HG02852 (cell line): ENCODE results near the gene ARFGEF3.
"Not testable (repeated sequence)": the region's sequence is repeated elsewhere in the genome, so short reads cannot be mapped to it uniquely, and the experiment has no call there.

ENCODE experiments used
- ATAC-seq: cut with Tn5 transposase; IDR thresholded peaks from one replicate; pipeline ENCODE4 v1.9.1; 2021; ENCODE audit warnings: mild to moderate bottlenecking, moderate library complexity; ENCODE audit not compliant: unreplicated experiment

Gene ARFGEF3

DNA sequence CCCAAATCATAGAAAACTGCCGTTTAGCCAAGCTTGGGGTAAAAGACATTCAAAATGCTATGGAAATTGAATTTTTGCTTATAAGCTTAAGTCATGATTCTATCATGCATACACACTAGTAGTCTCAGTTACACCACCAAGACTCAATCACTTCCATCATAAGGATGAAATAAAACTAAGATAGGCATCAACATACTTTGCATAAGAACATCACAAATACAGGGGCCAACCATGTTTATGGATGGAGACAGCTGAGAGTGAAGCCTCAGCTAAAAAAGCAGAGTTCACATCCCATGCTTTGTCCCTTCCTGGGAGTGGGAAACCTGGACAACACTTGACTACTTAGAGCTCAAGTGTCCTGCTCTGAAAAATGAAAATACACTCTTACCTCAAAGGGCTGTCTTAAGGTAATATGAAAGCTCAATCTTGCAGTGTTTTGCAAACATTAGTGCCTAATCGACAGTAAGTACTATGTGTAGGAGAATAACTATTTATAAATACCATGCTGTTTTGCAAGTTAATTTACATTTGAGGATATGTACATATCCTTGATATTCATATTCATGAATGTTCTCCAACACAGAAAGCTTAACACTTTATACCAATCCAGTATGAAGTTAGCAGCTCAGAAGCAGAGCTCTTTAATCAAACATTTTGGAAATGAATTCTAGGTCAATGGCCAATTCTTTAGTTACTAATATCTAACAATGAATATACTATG is 184.0 kb downstream of the ARFGEF3 start:
- no peak for ATAC-seq

DNA sequence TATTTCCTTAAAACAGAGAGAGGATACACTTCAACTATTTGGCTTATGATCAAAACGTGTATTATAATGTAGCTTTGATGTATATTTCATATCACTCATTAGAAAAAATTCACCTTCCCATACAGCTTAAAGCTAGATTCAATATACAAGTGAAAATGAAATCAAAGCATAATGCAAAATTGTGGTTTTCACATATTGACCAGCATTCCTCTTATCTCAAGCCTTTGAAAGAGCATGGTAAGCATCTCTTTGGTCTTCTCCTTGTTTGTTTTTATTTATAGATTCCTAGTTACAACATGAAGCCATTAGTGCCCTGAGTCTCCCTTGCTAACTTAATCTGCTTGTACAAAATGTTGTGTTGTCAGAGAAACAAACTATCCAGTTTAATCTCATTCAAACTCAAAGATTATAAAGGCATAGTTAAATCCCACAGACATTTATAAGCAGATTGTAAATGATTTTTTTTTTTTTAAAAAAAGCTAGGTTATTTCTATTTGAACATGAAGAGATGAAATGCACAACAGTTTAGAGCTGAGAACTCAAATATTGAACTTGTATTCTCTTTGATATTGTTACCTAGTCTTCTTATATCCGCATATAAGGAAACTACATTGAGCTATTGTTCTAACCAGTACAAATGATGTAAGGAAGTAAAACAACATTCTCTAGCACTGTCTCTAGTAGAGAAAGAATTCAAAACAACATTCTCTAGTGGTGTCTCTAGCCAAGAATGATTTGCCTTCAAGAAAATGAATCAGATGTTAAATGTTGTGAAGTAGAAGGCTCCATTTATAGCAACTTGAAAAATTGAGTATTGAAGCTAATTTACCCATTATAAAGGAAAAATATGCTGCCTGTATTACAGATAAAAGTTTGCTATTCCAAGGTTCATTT is 184.8 kb downstream of the ARFGEF3 start:
- ATAC-seq, result no peak

DNA sequence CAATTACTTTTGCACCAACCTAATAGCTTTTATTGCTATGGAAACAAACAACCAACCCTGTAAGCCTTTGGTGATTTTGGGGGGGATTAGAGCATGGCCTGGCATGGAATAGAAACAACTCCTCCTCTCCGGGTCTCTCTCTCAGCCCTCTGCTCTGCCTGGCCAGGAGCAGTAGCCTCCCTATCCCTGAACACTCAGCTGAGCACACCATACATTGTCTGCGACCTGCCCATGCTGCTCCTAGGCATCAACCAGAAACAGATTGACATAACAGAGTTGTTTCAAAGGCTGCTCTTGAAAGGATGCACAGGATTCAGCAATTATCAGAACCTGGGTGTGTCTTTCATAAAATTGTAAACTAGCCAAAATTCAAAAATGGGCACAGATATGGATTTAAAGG is 186.1 kb downstream of the ARFGEF3 start:
- no peak for ATAC-seq

DNA sequence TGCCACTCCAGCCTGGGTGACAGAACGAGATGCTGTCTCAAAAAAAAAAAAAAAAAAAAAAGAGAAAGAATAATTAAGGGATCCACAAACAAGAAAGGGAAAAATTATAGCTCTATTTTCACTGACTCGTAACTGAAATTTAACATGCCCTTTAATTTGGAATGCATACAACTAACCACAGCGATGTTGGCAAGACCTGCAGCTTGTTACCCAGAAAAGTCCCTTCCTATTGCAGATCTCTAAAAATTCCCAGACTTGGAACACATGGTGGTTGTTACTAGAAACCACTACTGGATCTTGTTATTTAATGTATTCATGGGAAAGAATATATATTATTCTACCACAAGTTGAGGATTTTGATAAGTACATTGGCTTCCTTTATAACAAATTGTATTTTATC is 188.2 kb downstream of the ARFGEF3 start:
- no peak for ATAC-seq

DNA sequence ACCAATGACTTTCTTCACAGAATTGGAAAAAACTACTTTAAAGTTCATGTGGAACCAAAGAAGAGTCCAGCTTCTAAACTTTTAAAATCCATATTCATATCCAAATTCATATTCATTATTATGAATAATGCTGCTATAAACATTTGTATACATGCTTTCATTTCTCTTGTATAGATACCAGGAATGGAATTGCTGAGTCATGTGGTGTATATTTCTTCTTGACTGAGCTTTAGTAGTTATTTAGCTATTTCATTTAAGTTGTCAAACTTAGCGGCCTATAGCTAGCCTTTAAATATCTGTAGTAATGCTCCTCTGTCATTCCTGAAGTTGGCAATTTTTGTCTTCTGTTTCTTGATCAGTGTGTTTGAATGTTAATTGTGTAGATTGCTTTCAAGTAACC is 196.2 kb downstream of the ARFGEF3 start:
- ATAC-seq, result no peak

DNA sequence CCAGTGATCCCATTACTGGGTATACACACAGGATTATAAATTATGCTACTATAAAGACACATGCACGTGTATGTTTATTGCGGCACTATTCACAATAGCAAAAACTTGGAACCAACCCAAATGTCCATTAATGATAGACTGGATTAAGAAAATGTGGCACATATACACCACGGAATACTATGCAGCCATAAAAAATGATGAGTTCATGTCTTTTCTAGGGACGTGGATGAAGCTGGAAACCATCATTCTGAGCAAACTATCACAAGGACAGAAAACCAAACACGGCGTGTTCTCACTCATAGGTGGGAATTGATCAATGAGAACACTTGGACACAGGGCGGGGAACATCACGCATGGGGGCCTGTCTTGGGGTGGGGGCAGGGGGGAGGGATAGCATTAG is 206.9 kb downstream of the ARFGEF3 start:
- ATAC-seq, result not testable (repeated sequence)

DNA sequence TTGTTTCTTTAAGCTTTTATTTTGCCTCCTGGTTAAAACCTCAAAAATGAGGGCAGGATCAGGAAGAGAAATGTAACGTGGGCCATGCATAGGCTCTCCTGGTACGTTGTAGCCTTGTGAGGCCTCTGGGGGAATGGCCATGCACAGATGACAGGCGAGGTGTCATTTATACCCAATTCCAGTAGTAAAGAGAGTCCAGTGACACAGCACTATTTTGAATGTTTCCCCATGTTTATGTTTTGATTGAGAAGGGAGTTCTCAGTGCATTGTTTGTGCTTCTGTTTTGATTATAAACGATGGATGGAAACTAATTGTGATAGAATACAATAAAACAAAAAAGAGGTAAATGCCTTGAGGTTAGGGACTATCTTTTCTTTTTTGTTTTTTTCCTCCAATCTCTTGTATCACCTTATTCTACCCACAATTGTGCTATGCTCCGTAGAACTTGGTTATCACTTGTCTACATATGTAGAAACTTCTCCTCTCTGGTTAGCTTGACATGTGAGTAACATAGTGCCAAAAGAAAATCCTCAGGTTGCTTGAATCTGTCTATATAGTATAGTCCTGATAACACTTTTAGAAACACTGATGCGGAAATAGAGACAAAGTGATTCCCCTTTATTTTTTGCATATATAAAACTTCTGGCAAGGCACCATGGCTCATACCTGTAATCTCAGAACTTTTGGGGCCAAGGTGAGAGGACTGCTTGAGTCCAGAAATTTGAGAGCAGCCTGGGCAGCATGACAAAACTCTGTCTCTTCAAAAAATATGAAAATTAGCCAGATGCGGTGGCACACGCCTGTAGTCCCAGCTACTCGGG is 209.1 kb downstream of the ARFGEF3 start:
- no peak for ATAC-seq

DNA sequence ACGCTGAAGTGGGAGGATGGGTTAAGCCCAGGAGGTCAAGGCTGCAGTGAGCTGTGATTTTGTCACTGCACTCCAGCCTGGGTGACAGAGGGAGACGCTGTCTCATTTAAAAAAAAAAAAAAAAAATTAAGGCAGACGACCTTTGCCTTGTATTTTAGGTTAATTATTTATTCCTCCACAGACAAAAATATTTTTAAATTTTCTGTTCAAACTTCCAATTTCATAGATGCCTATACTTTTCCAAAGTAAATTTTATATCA is 209.6 kb downstream of the ARFGEF3 start:
- no peak for ATAC-seq

DNA sequence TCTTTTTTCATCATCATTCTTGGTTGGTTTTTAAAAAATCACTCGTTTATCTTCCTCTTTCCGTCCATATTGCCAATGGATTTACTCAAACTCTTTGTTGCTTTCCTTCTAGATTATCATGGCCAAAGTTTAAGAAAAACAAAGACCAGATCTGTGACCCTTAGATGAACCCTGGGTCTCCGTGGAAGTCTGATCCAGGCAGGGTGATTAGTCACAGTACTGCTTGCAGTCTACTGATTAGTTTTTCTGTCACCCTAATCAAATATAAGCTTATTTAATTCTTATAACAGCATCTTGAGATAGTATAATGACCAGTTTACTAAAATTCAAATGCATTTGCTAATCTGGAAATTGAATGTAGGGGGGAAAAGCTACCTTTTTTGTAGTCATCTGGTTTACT is 210.0 kb downstream of the ARFGEF3 start:
- ATAC-seq, result no peak

DNA sequence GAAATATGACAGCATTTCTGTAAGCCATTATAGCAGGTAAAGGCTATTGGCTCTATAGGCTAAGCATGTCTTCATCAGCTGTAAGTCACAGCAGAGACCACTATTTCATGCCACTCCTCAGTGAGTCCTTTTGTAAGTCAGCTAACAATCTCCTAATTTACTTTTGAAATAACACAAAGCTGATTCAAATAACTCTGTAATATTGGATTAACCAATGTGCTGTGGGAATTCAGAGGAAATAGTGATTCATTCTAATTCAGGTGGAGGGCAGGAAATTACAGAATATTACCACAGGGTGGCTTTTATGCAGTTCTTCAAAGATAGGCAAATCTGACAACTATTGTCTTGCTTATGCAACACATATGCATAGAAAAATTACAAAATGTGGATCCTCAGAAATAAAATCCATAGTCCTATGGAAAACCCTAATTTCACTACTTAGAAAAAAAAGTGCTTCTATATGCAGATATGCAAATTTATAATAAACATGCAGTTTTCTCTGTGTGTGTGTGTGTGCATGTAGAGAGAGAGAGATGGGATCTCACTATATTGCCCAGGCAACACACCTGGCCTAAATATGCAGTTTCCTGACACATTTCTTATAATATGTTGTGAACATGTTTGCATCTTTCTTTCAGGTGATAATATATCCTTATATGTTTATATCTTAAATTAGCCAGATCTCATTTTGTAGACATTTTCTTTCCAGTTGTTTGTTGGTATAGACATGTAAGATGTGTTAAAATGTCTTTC is 211.1 kb downstream of the ARFGEF3 start:
- no peak for ATAC-seq

DNA sequence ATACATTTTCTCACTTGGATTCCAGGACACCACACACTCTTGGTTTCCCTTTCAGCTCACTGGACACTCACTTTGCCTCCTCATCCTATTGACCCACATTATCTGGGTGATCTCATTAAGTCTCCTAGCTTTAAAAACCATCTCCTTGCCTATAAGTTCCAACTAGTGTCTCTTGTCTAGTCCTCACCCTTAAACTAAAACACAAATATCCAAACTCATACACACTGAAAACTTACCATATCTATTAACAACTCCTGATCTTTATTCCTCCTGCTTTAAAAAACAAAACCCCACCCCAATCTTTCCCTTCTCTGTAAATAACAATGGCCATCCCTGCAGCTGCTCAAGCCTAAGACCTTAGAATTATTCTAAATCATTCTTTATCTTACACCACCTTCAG is 212.5 kb downstream of the ARFGEF3 start:
- ATAC-seq, result no peak

DNA sequence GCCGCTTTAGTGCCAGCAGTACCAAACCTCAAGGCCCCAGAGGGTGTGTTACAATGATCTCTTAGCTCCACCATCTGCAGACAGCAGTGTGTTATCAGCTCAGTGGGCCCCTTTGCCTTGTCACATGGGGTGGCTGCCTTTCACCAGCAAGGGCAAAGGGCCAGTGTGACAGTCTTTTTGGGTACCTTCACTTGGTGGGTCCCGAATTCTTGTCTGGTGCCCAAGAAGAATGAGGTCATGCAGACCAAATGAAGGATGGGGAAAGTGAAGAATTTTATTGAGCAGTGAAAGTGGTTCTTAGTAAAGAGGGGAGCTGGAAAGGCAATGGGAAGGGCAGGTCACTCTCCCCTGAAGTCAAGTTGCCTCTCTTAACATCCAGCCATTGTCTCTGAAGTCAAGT is 213.1 kb downstream of the ARFGEF3 start:
- ATAC-seq, result no peak

DNA sequence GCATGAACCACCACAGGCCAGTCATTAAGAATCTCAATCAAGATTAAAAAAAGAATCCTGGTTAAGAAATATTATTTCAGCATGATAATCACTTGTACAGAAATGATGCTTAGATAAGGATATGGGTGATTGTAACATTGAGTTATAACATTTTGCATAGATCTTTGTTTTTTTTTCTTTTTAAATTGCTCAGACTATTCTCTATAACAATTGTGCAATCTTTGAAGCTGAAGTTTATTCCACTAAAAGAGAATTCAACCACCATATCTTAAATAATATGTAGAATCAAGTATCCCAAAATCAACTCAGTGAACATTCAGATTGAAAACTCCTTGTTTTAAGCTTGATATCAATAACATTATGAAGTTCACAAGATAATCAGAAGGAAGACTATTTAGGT is 215.3 kb downstream of the ARFGEF3 start:
- ATAC-seq, result no peak

DNA sequence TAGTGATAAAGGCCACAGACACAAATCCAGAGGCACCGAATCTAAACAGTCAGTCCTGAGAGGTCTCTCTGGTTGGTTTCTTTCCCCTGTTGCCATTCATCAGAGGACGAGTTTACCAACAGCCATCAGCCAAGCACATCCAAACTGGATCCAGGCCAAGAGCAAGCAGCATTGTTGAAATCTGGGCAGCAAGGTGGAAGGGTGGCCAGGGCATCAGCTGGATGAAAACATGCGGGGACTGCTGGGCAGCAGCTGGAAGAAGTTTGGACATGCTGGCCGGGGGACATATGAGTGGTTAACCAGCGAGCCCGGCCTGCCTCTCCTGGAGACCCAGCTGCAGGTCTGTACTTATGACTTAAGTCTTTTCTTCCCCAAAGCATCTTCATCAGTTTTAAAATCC is 216.1 kb downstream of the ARFGEF3 start, which contains the start of gene SMIM28:
Gene SMIM28, plus strand, starts transcription at position 62 of the 400 bp plus-strand sequence. Its CDS starts 168 bp downstream, at position 230.
- ATAC-seq, result no peak

DNA sequence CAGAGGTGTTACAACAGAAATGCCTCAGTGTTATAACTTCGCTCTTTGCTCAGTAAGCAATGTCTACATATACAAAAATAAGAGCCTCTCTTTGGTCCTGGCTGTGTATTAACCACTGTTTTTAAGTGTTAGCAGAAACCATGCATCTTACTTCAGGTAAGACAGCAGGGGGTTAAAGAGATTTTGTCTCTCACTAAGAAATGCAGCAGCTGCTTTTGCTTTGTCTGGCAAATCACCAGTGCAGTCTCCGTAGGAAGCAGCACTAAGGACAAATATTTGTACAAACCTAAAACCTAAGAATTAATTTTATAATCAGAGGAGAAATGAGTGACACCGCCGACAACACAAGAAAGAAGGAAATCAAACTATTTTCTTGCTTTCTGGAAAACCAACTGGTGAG is 216.7 kb downstream of the ARFGEF3 start:
- no peak for ATAC-seq

DNA sequence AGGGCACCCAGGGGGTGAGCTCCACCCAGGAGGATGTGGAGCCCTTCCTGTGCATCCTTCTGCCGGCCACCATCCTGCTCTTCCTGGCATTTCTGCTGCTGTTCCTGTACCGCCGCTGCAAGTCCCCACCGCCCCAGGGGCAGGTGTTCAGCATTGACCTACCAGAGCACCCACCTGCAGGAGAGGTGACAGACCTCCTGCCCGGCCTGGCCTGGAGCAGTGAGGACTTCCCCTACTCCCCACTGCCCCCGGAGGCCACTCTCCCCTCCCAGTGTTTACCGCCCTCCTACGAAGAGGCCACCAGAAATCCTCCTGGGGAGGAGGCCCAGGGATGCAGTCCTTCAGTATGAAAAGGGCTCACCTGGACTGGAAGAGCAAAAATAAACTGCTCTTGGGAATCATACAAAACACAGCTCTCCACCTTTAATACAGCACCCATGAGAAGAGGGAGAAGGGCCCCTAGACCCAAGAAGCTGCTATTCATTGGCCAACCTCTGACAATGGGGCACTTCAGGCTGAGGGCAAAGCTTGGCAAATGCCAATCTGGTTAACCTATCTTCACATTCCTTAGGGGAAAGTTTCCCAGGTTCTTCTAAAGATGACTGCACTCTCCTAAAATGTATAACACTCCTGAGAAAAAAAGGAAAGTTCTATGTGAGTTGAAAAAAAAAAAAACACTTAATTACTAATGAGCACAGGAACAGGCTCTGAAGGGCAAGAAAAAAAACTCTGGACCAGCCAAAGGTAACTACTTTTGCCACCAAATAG is 220.9 kb downstream of the ARFGEF3 start:
- ATAC-seq, result no peak

DNA sequence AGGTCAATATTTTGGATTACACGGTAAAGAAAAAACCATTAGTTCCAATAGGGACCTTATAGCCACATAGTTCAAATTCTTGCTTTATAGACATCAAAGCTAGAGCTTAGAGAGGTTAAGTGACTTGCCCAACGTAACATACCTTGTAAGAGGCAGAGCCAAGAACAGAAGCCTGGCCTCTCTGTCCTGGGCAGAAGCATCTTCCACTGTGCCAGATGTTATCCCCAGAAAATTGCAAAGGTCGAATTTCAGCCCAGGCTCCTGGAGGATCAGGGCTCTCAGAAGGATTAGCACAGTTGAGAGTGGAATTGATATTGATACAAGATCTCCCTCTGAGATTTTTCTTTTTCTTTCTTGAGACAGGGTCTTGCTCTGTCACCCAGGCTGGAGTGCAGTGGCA is 222.0 kb downstream of the ARFGEF3 start:
- no peak for ATAC-seq

DNA sequence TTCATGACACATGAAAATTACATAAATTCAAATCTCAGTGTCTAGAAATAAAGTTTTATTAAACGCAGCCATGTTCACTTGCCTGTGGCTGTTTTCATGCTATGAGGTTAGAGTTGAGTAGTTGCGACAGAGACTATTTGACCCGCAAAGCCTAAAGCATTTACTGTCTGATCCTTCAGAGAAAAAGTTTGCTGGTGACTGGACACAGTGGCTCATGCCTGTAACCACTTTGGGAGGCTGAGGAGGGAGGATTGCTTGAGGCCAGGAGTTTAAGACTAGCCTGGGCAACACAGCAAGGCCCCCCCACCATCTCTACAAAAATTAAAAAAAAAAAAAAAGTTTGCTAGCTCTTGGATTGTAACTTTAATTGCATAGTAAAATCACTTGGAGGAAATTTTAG is 225.2 kb downstream of the ARFGEF3 start:
- ATAC-seq, result no peak

DNA sequence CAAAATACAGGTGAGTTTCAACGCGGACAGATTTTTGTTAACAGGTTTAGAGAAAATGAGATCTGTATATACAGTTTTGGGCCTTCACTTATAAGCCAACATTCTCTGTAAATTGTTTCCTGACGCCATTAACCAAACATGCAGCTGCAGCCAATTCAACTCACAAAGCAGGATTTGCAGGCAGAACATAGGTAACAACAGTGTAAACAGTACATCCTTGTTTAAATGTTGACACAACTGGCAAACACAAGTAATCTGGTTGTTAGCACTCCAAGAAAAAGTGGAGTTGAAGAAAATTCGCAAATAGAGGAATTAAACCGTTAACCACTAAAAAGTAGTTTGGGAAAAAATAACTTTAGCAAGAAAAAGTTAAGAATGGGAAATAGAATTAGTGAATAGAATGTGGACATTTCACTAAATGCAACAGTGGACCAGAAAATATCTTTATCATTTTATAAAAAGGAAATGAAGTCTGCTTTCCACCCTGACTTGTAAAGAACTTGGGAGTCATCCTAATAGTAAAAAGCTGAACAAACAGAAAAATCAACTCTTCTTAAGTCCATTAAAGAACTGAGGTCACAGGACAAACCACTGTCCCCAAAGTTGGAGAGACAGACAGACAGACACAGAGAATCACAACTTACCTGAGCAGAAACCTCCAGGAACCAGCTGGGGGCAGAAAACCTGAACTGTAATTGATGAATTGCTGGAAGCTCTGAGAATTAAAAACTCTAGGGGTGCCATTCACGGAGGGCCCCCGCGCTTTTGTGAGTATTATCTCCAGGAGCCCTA is 226.0 kb downstream of the ARFGEF3 start:
- no peak for ATAC-seq
